K562 (cell line): ENCODE measurements around the gene ABCA13. TPM values are rescaled to one million over a fixed set of nuclear protein-coding genes. Genes with fewer than 3 reads are reported as not detected.

ENCODE experiments used
- ATAC-seq: fragments of 200-7000 bp; cut with Tn5 transposase; 3 replicates; pipeline ENCODE4 v1.9.1; 2020; ENCODE audit warnings: moderate library complexity
- BruUV-seq: library from RNA; stranded (reverse); fragments of 400-500 nt; replicated peaks from 2 replicates; lab custom pipeline; 2021; lab: Mats Ljungman, UMichigan
- CTCF ChIA-PET: fragments of 300-600 bp; formaldehyde crosslinking; extraction: SDS; loops from one replicate; lab custom pipeline; 2021; ENCODE audit warnings: low intra/inter-chr PET ratio; lab: Yijun Ruan, JAX
- POLR2A ChIA-PET: fragments of 300-600, 350-650 bp; sonication (Branson Sonifier 250); formaldehyde crosslinking; extraction: SDS; loops from one replicate; lab custom pipeline; 2021; ENCODE audit warnings: antibody characterized with exemption, inconsistent platforms; lab: Yijun Ruan, JAX
- DNase-seq, 4 experiments: peaks; one replicate each; pipeline versions ENCODE4 v3.0.0 to v3.0.0-alpha.2; 2011 to 2018; ENCODE audit warnings: low spot score in 3 of 4, mixed read lengths in 3 of 4; ENCODE audit errors: extremely low read depth in 1 of 4
- FAIRE-seq: peaks from 2 replicates; lab custom pipeline; 2011; peaks lifted over from hg19 to GRCh38; lab: Jason Lieb, UNC
- H2AFZ ChIP-seq: 2 replicates; pipeline ENCODE4 v1.6.0; 2011; ENCODE audit warnings: low read depth, low read length, control low read depth, inconsistent platforms
- H3K27ac ChIP-seq: fragments of 200-600 bp; 3 replicates; pipeline ENCODE4 v1.8.0; 2011; ENCODE audit warnings: low read depth, mild to moderate bottlenecking, control low read depth, inconsistent platforms, low read length, moderate library complexity, mixed read lengths; ENCODE audit errors: extremely low read depth
- H3K27me3 ChIP-seq, 2 experiments: fragments of 300-600 bp in 1 of 2; 2 replicates in 1 of 2; 3 replicates in 1 of 2; pipeline versions ENCODE4 v1.6.0 to v1.8.0; 2011; ENCODE audit warnings: inconsistent platforms in 2 of 2, low read length in 2 of 2, mild to moderate bottlenecking in 1 of 2, mixed read lengths in 1 of 2, moderate library complexity in 1 of 2; ENCODE audit not compliant: control insufficient read depth in 2 of 2, insufficient read depth in 2 of 2
- H3K36me3 ChIP-seq: fragments of 300-600 bp; 3 replicates; pipeline ENCODE4 v1.8.0; 2011; ENCODE audit warnings: mild to moderate bottlenecking, low read length, inconsistent platforms; ENCODE audit not compliant: control insufficient read depth, insufficient read depth
- H3K4me1 ChIP-seq, 2 experiments: fragments of 200-600 bp in 1 of 2; replicated peaks in 1 of 2; 2 replicates in 1 of 2; 3 replicates in 1 of 2; pipeline versions ENCODE4 v1.5.1 to v1.8.0; 2011; ENCODE audit warnings: inconsistent platforms in 2 of 2, low read length in 2 of 2, mild to moderate bottlenecking in 1 of 2, mixed read lengths in 1 of 2, moderate library complexity in 1 of 2; ENCODE audit not compliant: control insufficient read depth in 2 of 2, insufficient read depth in 2 of 2
- H3K4me2 ChIP-seq: 2 replicates; pipeline ENCODE4 v1.6.1; 2011; ENCODE audit warnings: low read length, control low read depth, inconsistent platforms, mixed read lengths; ENCODE audit not compliant: insufficient read depth
- H3K4me3 ChIP-seq: fragments of 200-600 bp; sonication (generic), shearing (Covaris generic); 2 replicates; pipeline ENCODE4 v1.5.1; 2016; ENCODE audit warnings: control low read depth, inconsistent platforms
- H3K79me2 ChIP-seq: fragments of 200-600 bp; 3 replicates; pipeline ENCODE4 v1.8.0; 2011; ENCODE audit warnings: low read length, inconsistent platforms; ENCODE audit not compliant: control insufficient read depth, insufficient read depth
- H3K9ac ChIP-seq, 2 experiments: 2 replicates each; pipeline versions ENCODE4 v1.6.0 to v1.6.1; 2011; ENCODE audit warnings: low read depth in 2 of 2, low read length in 2 of 2, control low read depth in 1 of 2, inconsistent platforms in 1 of 2, mild to moderate bottlenecking in 1 of 2, mixed read lengths in 1 of 2; ENCODE audit not compliant: insufficient read depth in 1 of 2
- H3K9me1 ChIP-seq: one replicate; pipeline ENCODE4 v1.6.0; 2011; ENCODE audit warnings: inconsistent platforms, mild to moderate bottlenecking, low read length, moderate library complexity; ENCODE audit not compliant: control insufficient read depth, insufficient read depth
- H3K9me3 ChIP-seq: replicated peaks from 2 replicates; pipeline ENCODE4 v1.5.1; 2011; ENCODE audit warnings: low read depth, low read length, inconsistent platforms; ENCODE audit not compliant: control insufficient read depth, insufficient read depth
- H4K20me1 ChIP-seq: replicated peaks from 2 replicates; pipeline ENCODE4 v1.6.1; 2011; ENCODE audit warnings: low read length, inconsistent platforms, mixed read lengths; ENCODE audit not compliant: control insufficient read depth, insufficient read depth
- ERF ChIP-seq: fragments of 450-650 bp; formaldehyde crosslinking; IDR thresholded peaks from 2 replicates; pipeline ENCODE4 v1.4.0; 2020; ENCODE audit warnings: mild to moderate bottlenecking, mixed read lengths
- GTF2A2 ChIP-seq: IDR thresholded peaks from 2 replicates; pipeline ENCODE4 v1.6.1; 2016; ENCODE audit warnings: mild to moderate bottlenecking, missing genetic modification characterization, missing compliant biosample characterization
- HCFC1 ChIP-seq: IDR thresholded peaks from 2 replicates; pipeline ENCODE4 v1.6.1; 2012; ENCODE audit warnings: low read depth, low read length, improper control_type of control experiment
- HDAC1 ChIP-seq, 2 experiments: fragments of 450-650 bp; IDR thresholded peaks; 2 replicates each; pipeline ENCODE4 v1.6.1; 2016 to 2017; ENCODE audit warnings: inconsistent platforms in 1 of 2, mild to moderate bottlenecking in 1 of 2, moderate library complexity in 1 of 2
- KDM2B ChIP-seq: fragments of 250-450 bp; sonication (Bioruptor Pico); IDR thresholded peaks from 2 replicates; pipeline ENCODE4 v1.8.0; 2021; ENCODE audit warnings: mild to moderate bottlenecking, moderate library complexity
- NR2F6 ChIP-seq: fragments of 450-650 bp; formaldehyde crosslinking; IDR thresholded peaks from 2 replicates; pipeline ENCODE4 v1.4.0; 2020; ENCODE audit warnings: mild to moderate bottlenecking
- OTX1 ChIP-seq: fragments of 450-650 bp; formaldehyde crosslinking; IDR thresholded peaks from 2 replicates; pipeline ENCODE4 v1.4.0; 2022; ENCODE audit warnings: mild to moderate bottlenecking
- POLR2H ChIP-seq: IDR thresholded peaks from 2 replicates; pipeline ENCODE4 v1.6.1; 2016; ENCODE audit warnings: missing genetic modification characterization, low read depth, mild to moderate bottlenecking, control low read depth, missing compliant biosample characterization, moderate library complexity
- RFX5 ChIP-seq: IDR thresholded peaks from 2 replicates; pipeline ENCODE4 v1.6.1; 2011; ENCODE audit warnings: low read depth, mild to moderate bottlenecking, improper control_type of control experiment, low read length
- SUPT5H ChIP-seq: fragments of 450-650 bp; IDR thresholded peaks from 2 replicates; pipeline ENCODE4 v1.6.1; 2016
- ZNF23 ChIP-seq: fragments of 250-450 bp; sonication (Bioruptor Pico); IDR thresholded peaks from 2 replicates; pipeline ENCODE4 v1.4.0; 2020; ENCODE audit warnings: mild to moderate bottlenecking
- ZNF280A ChIP-seq: fragments of 450-650 bp; IDR thresholded peaks from 2 replicates; pipeline ENCODE4 v1.6.1; 2018; ENCODE audit warnings: mild to moderate bottlenecking, low read depth; ENCODE audit not compliant: partially characterized antibody
- ZNF282 ChIP-seq: sonication (generic); formaldehyde crosslinking; IDR thresholded peaks from 2 replicates; pipeline ENCODE4 v1.8.1; 2023; ENCODE audit warnings: missing genetic modification reagents
- ZNF436 ChIP-seq: fragments of 250-450, 450-650 bp; sonication (Bioruptor Pico); formaldehyde crosslinking; IDR thresholded peaks from 2 replicates; pipeline ENCODE4 v1.7.0; 2020; ENCODE audit warnings: mild to moderate bottlenecking
- WGBS: fragments of 100-300 bp; shearing (Covaris generic); methylation state at CpG from one replicate; pipeline ENCODE4 v1.1.6; 2016; ENCODE audit warnings: low coverage, mixed read lengths; ENCODE audit not compliant: insufficient coverage; ENCODE audit errors: missing lambda C conversion rate; 5-methylcytosine and 5-hydroxymethylcytosine counted together
- in situ Hi-C: fragments of 300-500 bp; cut with MboI; formaldehyde crosslinking; loops from 4 replicates; pipeline ENCODE4 v1.15.0; 2018; ENCODE audit warnings: inconsistent platforms, mixed read lengths
- intact Hi-C: fragments of 100-400 bp; cut with micrococcal nuclease; formaldehyde crosslinking; loops from 2 replicates; pipeline ENCODE4 v1.14.2; 2022
- polyA plus RNA-seq, 8 experiments: library from polyadenylated mRNA; depleted of rRNA in 4 of 8; stranded (reverse) in 5 of 8; unstranded in 3 of 8; fragments of >200 nt; fragmentation: Nextera tagmentation in 2 of 8; fragmentation: Illumina TruSeq in 1 of 8; extraction: Ambion mirVana in 2 of 8; extraction: Trizol in 1 of 8; gene quantifications; 2 replicates each; pipeline versions ENCODE4 v1.2.1 to v1.2.3, GENCODE V29; 2011 to 2014; ENCODE audit warnings: inconsistent platforms in 1 of 8, missing spikeins in 1 of 8
- total RNA-seq, 7 experiments: library from RNA; depleted of rRNA in 6 of 7; stranded (reverse); fragments of >200 nt in 6 of 7; fragmentation: Illumina TruSeq in 2 of 7; extraction: Trizol in 2 of 7; gene quantifications; 2 replicates each; pipeline versions ENCODE4 v1.2.1 to v1.2.3, GENCODE V29; 2011 to 2021; ENCODE audit warnings: low replicate concordance in 1 of 7
- TF ChIP-seq, protein P1 (sequence below): sonication (generic); formaldehyde crosslinking; IDR thresholded peaks from 2 replicates; pipeline ENCODE4 v1.8.1; 2022; ENCODE audit warnings: missing genetic modification reagents
- TF ChIP-seq, protein P2 (sequence below): IDR thresholded peaks from 3 replicates; pipeline ENCODE4 v1.6.1; 2011; ENCODE audit warnings: borderline replicate concordance, mild to moderate bottlenecking; ENCODE audit not compliant: insufficient read length, insufficient read depth

The ABCA13 gene
- total and polyA plus RNA-seq, 9 of the 15 experiments (the other 6 are each of a cell fraction or from before 2014, with no cell fraction given): 0.14 to 1.5 (median 0.38) TPM

GRCh38 chr7:48207155-48207675 lies 36.0 kb downstream of the ABCA13 start:
- DNase-seq: no peak
- no peak overlapping the region for H3K27ac ChIP-seq
- H3K4me3 ChIP-seq: no peak overlapping the region
- no peak overlapping the region for H2AFZ ChIP-seq
- no peak for ATAC-seq
- no TSS peak for BruUV-seq
- H3K27me3 ChIP-seq: no peaks in the 10 kb centered on the region
- H3K4me1 ChIP-seq: no peaks in the 10 kb centered on the region
- intact Hi-C loops: no loop called here
- H3K9me3 ChIP-seq: no peaks in the 10 kb centered on the region
- H3K36me3 ChIP-seq: no peaks in the 10 kb centered on the region
- H3K9me1 ChIP-seq: no peaks in the 10 kb centered on the region
- H3K4me2 ChIP-seq: no peak overlapping the region
- in situ Hi-C loops: no loop called here
- WGBS: 0% methylated on average over 1 of the region's 1 CpG
- POLR2A ChIA-PET: no interaction called here
- TF ChIP-seq GTF2A2 (tag) (no peak), SUPT5H (no peak), POLR2H (tag) (no peak), OTX1 (no peak), ZNF282 (no peak), NR2F6 (CRISPR knock-in tag) (no peak), HCFC1 (no peak), RFX5 (no peak), ZNF436 (no peak), ZNF23 (CRISPR knock-in tag) (no peak), HDAC1 (IDR thresholded peaks at IDR 0.05) (no peak), ERF (CRISPR knock-in tag) (no peak), KDM2B (CRISPR knock-in tag) (no peak), ZNF280A (no peak)
- TF ChIP-seq, protein P1, sequence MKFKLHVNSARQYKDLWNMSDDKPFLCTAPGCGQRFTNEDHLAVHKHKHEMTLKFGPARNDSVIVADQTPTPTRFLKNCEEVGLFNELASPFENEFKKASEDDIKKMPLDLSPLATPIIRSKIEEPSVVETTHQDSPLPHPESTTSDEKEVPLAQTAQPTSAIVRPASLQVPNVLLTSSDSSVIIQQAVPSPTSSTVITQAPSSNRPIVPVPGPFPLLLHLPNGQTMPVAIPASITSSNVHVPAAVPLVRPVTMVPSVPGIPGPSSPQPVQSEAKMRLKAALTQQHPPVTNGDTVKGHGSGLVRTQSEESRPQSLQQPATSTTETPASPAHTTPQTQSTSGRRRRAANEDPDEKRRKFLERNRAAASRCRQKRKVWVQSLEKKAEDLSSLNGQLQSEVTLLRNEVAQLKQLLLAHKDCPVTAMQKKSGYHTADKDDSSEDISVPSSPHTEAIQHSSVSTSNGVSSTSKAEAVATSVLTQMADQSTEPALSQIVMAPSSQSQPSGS (CRISPR knock-in tag): no peak
- TF ChIP-seq, protein P2, sequence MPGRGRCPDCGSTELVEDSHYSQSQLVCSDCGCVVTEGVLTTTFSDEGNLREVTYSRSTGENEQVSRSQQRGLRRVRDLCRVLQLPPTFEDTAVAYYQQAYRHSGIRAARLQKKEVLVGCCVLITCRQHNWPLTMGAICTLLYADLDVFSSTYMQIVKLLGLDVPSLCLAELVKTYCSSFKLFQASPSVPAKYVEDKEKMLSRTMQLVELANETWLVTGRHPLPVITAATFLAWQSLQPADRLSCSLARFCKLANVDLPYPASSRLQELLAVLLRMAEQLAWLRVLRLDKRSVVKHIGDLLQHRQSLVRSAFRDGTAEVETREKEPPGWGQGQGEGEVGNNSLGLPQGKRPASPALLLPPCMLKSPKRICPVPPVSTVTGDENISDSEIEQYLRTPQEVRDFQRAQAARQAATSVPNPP: no peak
- CTCF ChIA-PET: no interaction called here
- H3K9ac ChIP-seq: no peak overlapping the region
- FAIRE-seq: no peak
- H3K79me2 ChIP-seq: no peaks in the 10 kb centered on the region
- H4K20me1 ChIP-seq: no peaks in the 10 kb centered on the region
